HUES48 (cell line): ENCODE results near the gene LMX1B.

ENCODE experiments used
- H3K27ac ChIP-seq: one replicate; pipeline ENCODE4 v1.7.0; 2013; ENCODE audit warnings: low read depth, low read length, inconsistent platforms
- H3K27me3 ChIP-seq: 2 replicates; pipeline ENCODE4 v1.6.1; 2013; ENCODE audit warnings: mild to moderate bottlenecking, low read length; ENCODE audit not compliant: control insufficient read depth, insufficient read depth
- H3K36me3 ChIP-seq: 2 replicates; pipeline ENCODE4 v1.6.1; 2013; ENCODE audit warnings: low read length; ENCODE audit not compliant: control insufficient read depth, insufficient read depth
- H3K4me1 ChIP-seq: 2 replicates; pipeline ENCODE4 v1.6.1; 2013; ENCODE audit warnings: mild to moderate bottlenecking, low read length; ENCODE audit not compliant: control insufficient read depth, insufficient read depth
- H3K4me3 ChIP-seq: 2 replicates; pipeline ENCODE4 v1.5.1; 2013; ENCODE audit warnings: mild to moderate bottlenecking, low read depth, low read length
- H3K9ac ChIP-seq: 2 replicates; pipeline ENCODE4 v1.6.1; 2013; ENCODE audit warnings: mild to moderate bottlenecking, low read depth, low read length, moderate library complexity
- H3K9me3 ChIP-seq: 2 replicates; pipeline ENCODE4 v1.6.1; 2013; ENCODE audit warnings: low read length; ENCODE audit not compliant: control insufficient read depth, insufficient read depth

LMX1B gene

GRCh38 chr9:126664900-126665643, 51.3 kb downstream of the LMX1B start:
- peaks cover 28% of the 10 kb centered on the region for H3K27me3 ChIP-seq

GRCh38 chr9:126665644-126666035, 51.9 kb downstream of the LMX1B start:
- H3K36me3 ChIP-seq, result no peaks in the 10 kb centered on the region
- H3K4me3 ChIP-seq, result peak overlapping the region; percentile 56
- H3K27me3 ChIP-seq, result peaks cover 24% of the 10 kb centered on the region
- peak overlapping the region; percentile 67 for H3K27ac ChIP-seq
- H3K9me3 ChIP-seq, result no peaks in the 10 kb centered on the region
- H3K9ac ChIP-seq, result no peak overlapping the region; the same call in 1 of the 2 replicates
- H3K4me1 ChIP-seq, result peaks cover 48% of the 10 kb centered on the region

More at GRCh38 chr9:126664900-126665643, 51.3 kb downstream of the LMX1B start:
- peaks cover 48% of the 10 kb centered on the region for H3K4me1 ChIP-seq
- no peaks in the 10 kb centered on the region for H3K9me3 ChIP-seq
- H3K36me3 ChIP-seq, result no peaks in the 10 kb centered on the region
- peak overlapping the region; percentile 67 for H3K27ac ChIP-seq
- H3K9ac ChIP-seq, result no peak overlapping the region; the same call in 1 of the 2 replicates
- H3K4me3 ChIP-seq, result peak overlapping the region; percentile 56

GRCh38 chr9:126666155-126666803, 52.6 kb downstream of the LMX1B start:
- H3K9me3 ChIP-seq, result no peaks in the 10 kb centered on the region
- no peaks in the 10 kb centered on the region for H3K36me3 ChIP-seq
- peaks cover 22% of the 10 kb centered on the region for H3K27me3 ChIP-seq
- H3K4me3 ChIP-seq, result no peak overlapping the region
- peaks cover 52% of the 10 kb centered on the region for H3K4me1 ChIP-seq
- H3K9ac ChIP-seq, result no peak overlapping the region
- H3K27ac ChIP-seq, result no peak overlapping the region

GRCh38 chr9:126667190-126668055, 53.7 kb downstream of the LMX1B start:
- no peak overlapping the region for H3K4me3 ChIP-seq
- no peak overlapping the region for H3K9ac ChIP-seq
- no peaks in the 10 kb centered on the region for H3K36me3 ChIP-seq
- H3K9me3 ChIP-seq, result no peaks in the 10 kb centered on the region
- peaks cover 45% of the 10 kb centered on the region for H3K4me1 ChIP-seq
- H3K27ac ChIP-seq, result no peak overlapping the region
- H3K27me3 ChIP-seq, result peaks cover 27% of the 10 kb centered on the region

DNA sequence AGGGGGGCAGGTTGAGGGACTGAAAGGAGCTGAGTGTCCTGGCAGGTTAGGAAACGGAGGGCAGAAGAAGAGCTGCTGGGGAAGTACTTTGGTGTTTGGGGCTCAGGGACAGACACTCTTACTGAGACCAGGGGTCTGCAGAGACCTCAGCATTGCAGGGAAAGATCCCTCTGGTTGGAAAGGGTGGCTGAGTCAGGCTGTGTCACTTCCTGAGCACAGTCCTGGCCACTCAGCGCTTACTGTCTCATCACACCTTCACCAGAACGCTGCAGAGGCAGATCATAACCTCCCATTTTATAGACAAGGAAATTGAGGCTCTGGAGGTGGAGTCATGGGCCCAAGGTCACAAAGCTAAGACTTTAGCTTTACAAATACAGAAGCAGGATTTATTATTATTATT, 54.3 kb downstream of the LMX1B start:
- Histone ChIP-seq H3K4me1 (peaks cover 46% of the 10 kb centered on the region), H3K4me3 (no peak overlapping the region), H3K27ac (no peak overlapping the region), H3K9me3 (no peaks in the 10 kb centered on the region), H3K27me3 (peaks cover 33% of the 10 kb centered on the region), H3K36me3 (no peaks in the 10 kb centered on the region), H3K9ac (no peak overlapping the region)

DNA sequence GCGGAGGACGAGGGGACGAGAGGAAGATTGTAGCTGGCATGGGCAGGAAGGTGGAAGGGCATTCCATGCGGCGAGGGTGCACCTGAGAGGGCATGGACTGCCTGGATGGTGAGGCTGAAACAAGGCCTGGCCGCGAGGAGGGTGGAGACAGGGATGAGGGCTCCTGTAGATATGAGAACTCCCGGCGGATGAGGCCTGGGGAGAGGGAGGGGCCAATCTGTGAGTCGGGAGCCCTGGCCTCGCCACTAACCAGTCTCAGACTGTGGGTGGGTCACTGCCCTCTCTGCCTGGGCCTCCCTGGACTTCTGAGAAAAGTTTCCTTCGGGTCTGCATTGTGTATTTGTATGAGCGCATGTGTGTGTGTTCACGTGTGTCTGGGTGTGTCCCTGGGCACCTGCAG, 55.4 kb downstream of the LMX1B start:
- no peak overlapping the region for H3K27ac ChIP-seq
- no peaks in the 10 kb centered on the region for H3K9me3 ChIP-seq
- H3K9ac ChIP-seq, result no peak overlapping the region
- peaks cover 44% of the 10 kb centered on the region for H3K27me3 ChIP-seq
- H3K4me1 ChIP-seq, result peaks cover 48% of the 10 kb centered on the region
- no peaks in the 10 kb centered on the region for H3K36me3 ChIP-seq
- H3K4me3 ChIP-seq, result no peak overlapping the region

- Histone ChIP-seq H3K9me3 (no peaks in the 10 kb centered on the region), H3K27me3 (peaks cover 52% of the 10 kb centered on the region), H3K9ac (no peak overlapping the region), H3K4me3 (no peak overlapping the region), H3K36me3 (no peaks in the 10 kb centered on the region), H3K4me1 (peaks cover 49% of the 10 kb centered on the region), H3K27ac (no peak overlapping the region)
Observed at GRCh38 chr9:126670270-126670669, 56.5 kb downstream of the LMX1B start.

DNA sequence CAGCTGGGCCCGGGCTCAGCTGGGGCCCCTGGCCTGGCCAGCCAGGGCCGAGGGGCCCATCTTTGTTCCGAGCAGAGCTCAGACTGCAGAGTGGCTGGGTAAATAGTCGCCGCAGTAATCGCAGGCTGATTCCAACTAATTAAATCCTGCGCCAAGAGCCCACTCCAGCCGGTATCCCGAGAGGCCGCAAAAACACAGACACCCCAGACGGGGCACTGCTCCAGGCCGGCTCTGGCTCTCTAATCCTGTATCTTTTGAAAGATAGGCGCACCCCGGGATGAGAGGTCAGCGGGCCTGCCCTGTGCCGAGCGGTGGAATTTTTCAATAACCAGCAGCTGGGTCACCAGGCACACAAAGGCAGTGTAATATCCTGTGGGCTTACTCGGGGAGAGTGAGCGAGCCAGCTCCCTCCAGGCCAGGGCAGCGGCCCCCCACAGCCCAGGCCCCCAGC, 57.7 kb downstream of the LMX1B start:
- Histone ChIP-seq H3K36me3 (no peaks in the 10 kb centered on the region), H3K27me3 (peaks cover 55% of the 10 kb centered on the region), H3K9ac (no peak overlapping the region), H3K4me1 (peaks cover 43% of the 10 kb centered on the region), H3K9me3 (no peaks in the 10 kb centered on the region), H3K27ac (no peak overlapping the region), H3K4me3 (no peak overlapping the region)

DNA sequence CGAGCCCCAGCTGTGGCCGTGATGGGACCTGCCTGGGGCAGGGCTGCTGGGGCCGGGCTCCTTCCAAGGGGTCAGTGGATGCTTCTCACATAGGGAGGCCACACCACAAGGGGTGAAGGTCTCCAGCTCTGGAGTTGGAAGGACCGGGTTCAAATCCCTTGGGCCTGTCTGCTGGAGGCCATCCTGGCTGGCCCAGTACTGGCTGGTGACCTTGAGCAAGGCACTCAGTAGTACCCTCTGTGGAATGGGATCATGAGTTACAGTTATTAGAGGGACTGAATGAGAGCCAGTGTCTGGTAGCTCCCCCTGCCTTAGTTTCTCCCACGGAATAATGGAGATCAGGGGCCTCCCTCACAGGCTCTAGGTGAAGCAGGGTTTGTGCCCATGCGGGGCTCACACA, 58.3 kb downstream of the LMX1B start:
- Histone ChIP-seq H3K36me3 (no peaks in the 10 kb centered on the region), H3K27ac (no peak overlapping the region), H3K4me1 (peaks cover 44% of the 10 kb centered on the region), H3K4me3 (no peak overlapping the region), H3K9ac (no peak overlapping the region), H3K27me3 (peaks cover 54% of the 10 kb centered on the region), H3K9me3 (no peaks in the 10 kb centered on the region)

DNA sequence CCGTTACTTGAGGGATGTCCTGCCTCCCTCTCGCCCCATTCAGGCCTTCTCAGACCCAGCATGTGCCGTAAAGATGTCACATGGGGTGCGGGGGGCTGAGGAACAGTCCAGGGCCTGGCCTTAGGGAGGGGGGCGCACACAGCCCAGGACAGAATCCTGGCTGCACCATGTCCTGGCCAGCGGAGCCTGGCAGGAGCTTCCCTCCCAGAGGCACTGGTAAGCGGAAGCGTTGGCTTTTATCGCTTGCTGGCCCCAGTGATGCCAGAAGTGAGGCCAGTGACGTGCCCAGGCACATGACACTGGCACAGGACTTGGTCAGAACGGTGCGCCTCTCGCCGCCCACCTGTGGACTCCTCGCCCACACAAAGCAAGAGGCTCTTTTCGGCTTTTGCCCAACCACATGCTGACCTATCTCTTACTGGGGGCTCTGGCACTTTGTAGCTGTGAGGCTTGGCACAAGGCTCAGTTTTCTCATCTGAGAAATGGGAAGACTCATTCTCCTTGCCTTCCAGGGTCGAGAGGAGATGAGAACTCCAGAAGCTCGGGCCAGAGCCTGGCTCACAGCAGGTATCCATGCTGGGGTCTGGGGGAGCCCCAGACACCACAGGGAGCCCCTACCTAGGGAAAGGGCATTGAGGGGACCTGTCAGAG, 59.0 kb downstream of the LMX1B start:
- H3K9me3 ChIP-seq, result no peaks in the 10 kb centered on the region
- H3K4me3 ChIP-seq, result no peak overlapping the region
- no peak overlapping the region for H3K27ac ChIP-seq
- peaks cover 54% of the 10 kb centered on the region for H3K27me3 ChIP-seq
- H3K36me3 ChIP-seq, result no peaks in the 10 kb centered on the region
- H3K9ac ChIP-seq, result no peak overlapping the region
- H3K4me1 ChIP-seq, result peaks cover 52% of the 10 kb centered on the region
